H1 (cell line): ENCODE results near the gene TLR10. TPM values are rescaled to one million over a fixed set of nuclear protein-coding genes. Genes with fewer than 3 reads are reported as not detected.
A peak's percentile ranks its signal among the peaks of the same experiment; 100 is the strongest.

Experiments used
- CTCF ChIA-PET: fragments of 300-600 bp; sonication (Branson Sonifier 250); formaldehyde crosslinking; loops from one replicate; lab custom pipeline; 2021; ENCODE audit not compliant: partially characterized antibody; lab: Charles Lee
- POLR2A ChIA-PET: fragments of 300-600 bp; sonication (Branson Sonifier 250); formaldehyde crosslinking; loops from one replicate; lab custom pipeline; 2021; ENCODE audit warnings: inconsistent platforms; ENCODE audit not compliant: partially characterized antibody; lab: Charles Lee
- DNase-seq, 2 experiments: peaks; one replicate each; pipeline versions ENCODE4 v3.0.0 to v3.0.0-alpha.2; 2010 to 2022; ENCODE audit warnings: low spot score in 2 of 2, low read depth in 1 of 2, mixed read lengths in 1 of 2
- FAIRE-seq: peaks from 2 replicates; lab custom pipeline; 2011; peaks lifted over from hg19 to GRCh38; lab: Jason Lieb, UNC
- H2AFZ ChIP-seq: 2 replicates; pipeline ENCODE4 v1.8.1; 2012; ENCODE audit warnings: low read length, inconsistent platforms
- H2AK5ac ChIP-seq: 2 replicates; pipeline ENCODE4 v1.6.1; 2013; ENCODE audit warnings: low read depth, low read length
- H2BK120ac ChIP-seq: replicated peaks from 2 replicates; pipeline ENCODE3; 2013; ENCODE audit warnings: low read depth, low read length, inconsistent platforms
- H2BK12ac ChIP-seq: 2 replicates; pipeline ENCODE4 v1.6.1; 2013; ENCODE audit warnings: low read depth, low read length
- H2BK15ac ChIP-seq: 2 replicates; pipeline ENCODE4 v1.6.1; 2013; ENCODE audit warnings: low read length
- H2BK20ac ChIP-seq: 2 replicates; pipeline ENCODE4 v1.6.1; 2013; ENCODE audit warnings: low read length
- H2BK5ac ChIP-seq: 2 replicates; pipeline ENCODE4 v1.6.1; 2013; ENCODE audit warnings: low read depth, low read length
- H3K14ac ChIP-seq: 2 replicates; pipeline ENCODE4 v1.6.1; 2013; ENCODE audit warnings: inconsistent platforms; ENCODE audit not compliant: insufficient read length
- H3K18ac ChIP-seq: 2 replicates; pipeline ENCODE4 v1.6.1; 2013; ENCODE audit warnings: low read length; ENCODE audit errors: extremely low read depth
- H3K23ac ChIP-seq: 2 replicates; pipeline ENCODE4 v1.6.1; 2013; ENCODE audit warnings: inconsistent platforms; ENCODE audit not compliant: insufficient read length
- H3K23me2 ChIP-seq: 2 replicates; pipeline ENCODE4 v1.6.1; 2013; ENCODE audit warnings: low read depth, low read length
- H3K27ac ChIP-seq: 2 replicates; pipeline ENCODE4 v1.6.1; 2011; ENCODE audit warnings: low read depth, low read length, inconsistent platforms
- H3K27me3 ChIP-seq, 4 experiments: replicated peaks in 1 of 4; 1 replicate in 1 of 4; 2 replicates in 3 of 4; pipeline versions ENCODE4 v1.6.1 to v1.8.1; 2011 to 2013; ENCODE audit warnings: low read length in 3 of 4, mild to moderate bottlenecking in 3 of 4, inconsistent platforms in 2 of 4, mixed read lengths in 2 of 4, moderate library complexity in 1 of 4; ENCODE audit not compliant: control insufficient read depth in 3 of 4, insufficient read depth in 3 of 4; ENCODE audit errors: extremely low read depth in 1 of 4
- H3K36me3 ChIP-seq, 4 experiments: 2 replicates each; pipeline versions ENCODE4 v1.6.1 to v1.8.1; 2011 to 2013; ENCODE audit warnings: mild to moderate bottlenecking in 4 of 4, low read length in 3 of 4, moderate library complexity in 2 of 4, control low read depth in 1 of 4, inconsistent platforms in 1 of 4; ENCODE audit not compliant: insufficient read depth in 4 of 4, control insufficient read depth in 2 of 4
- H3K4ac ChIP-seq: replicated peaks from 2 replicates; pipeline ENCODE3; 2013; ENCODE audit warnings: low read length, low read depth, mixed read lengths, inconsistent platforms; ENCODE audit not compliant: insufficient read length
- H3K4me1 ChIP-seq, 4 experiments: replicated peaks in 1 of 4; 1 replicate in 1 of 4; 2 replicates in 3 of 4; pipeline versions ENCODE4 v1.6.1 to v1.8.1; 2011 to 2013; ENCODE audit warnings: low read length in 3 of 4, inconsistent platforms in 2 of 4, mixed read lengths in 1 of 4; ENCODE audit not compliant: insufficient read depth in 4 of 4, control insufficient read depth in 3 of 4
- H3K4me2 ChIP-seq, 2 experiments: 2 replicates each; pipeline versions ENCODE4 v1.6.1 to v1.8.1; 2011 to 2013; ENCODE audit warnings: low read depth in 2 of 2, low read length in 2 of 2, control low read depth in 1 of 2, inconsistent platforms in 1 of 2, mild to moderate bottlenecking in 1 of 2; ENCODE audit not compliant: insufficient read depth in 1 of 2
- H3K4me3 ChIP-seq, 4 experiments: fragments of 200-600, 300-600 bp in 1 of 4; sonication (generic), shearing (Covaris generic), sonication (Bioruptor Twin) in 1 of 4; 2 replicates each; pipeline versions ENCODE4 v1.5.1 to v1.8.1; 2011 to 2016; ENCODE audit warnings: low read length in 4 of 4, low read depth in 3 of 4, control low read depth in 2 of 4, inconsistent platforms in 2 of 4, mild to moderate bottlenecking in 2 of 4, mixed read lengths in 1 of 4, moderate library complexity in 1 of 4; ENCODE audit not compliant: insufficient read depth in 2 of 4; ENCODE audit errors: extremely low read depth in 1 of 4
- H3K56ac ChIP-seq: replicated peaks from 2 replicates; pipeline ENCODE3; 2013; ENCODE audit warnings: low read depth, mild to moderate bottlenecking, mixed read lengths, low read length, inconsistent platforms; ENCODE audit not compliant: insufficient read length
- H3K79me1 ChIP-seq: 2 replicates; pipeline ENCODE4 v1.6.1; 2013; ENCODE audit warnings: low read depth, low read length, control low read depth
- H3K79me2 ChIP-seq, 2 experiments: 2 replicates each; pipeline versions ENCODE4 v1.6.1 to v1.8.1; 2012 to 2013; ENCODE audit warnings: low read length in 2 of 2, mild to moderate bottlenecking in 2 of 2, inconsistent platforms in 1 of 2; ENCODE audit not compliant: insufficient read depth in 2 of 2, control insufficient read depth in 1 of 2
- H3K9ac ChIP-seq, 4 experiments: replicated peaks in 1 of 4; 1 replicate in 1 of 4; 2 replicates in 3 of 4; pipeline versions ENCODE4 v1.6.1 to v1.8.1; 2011 to 2013; ENCODE audit warnings: low read depth in 3 of 4, low read length in 3 of 4, control low read depth in 2 of 4, mild to moderate bottlenecking in 2 of 4, moderate library complexity in 2 of 4, inconsistent platforms in 1 of 4; ENCODE audit errors: extremely low read depth in 1 of 4
- H3K9me3 ChIP-seq, 2 experiments: 2 replicates each; pipeline versions ENCODE4 v1.6.1 to v1.8.1; 2012 to 2013; ENCODE audit warnings: mild to moderate bottlenecking in 2 of 2, moderate library complexity in 2 of 2, control low read depth in 1 of 2, inconsistent platforms in 1 of 2, low read depth in 1 of 2, low read length in 1 of 2, mixed read lengths in 1 of 2; ENCODE audit not compliant: insufficient read depth in 2 of 2
- H4K20me1 ChIP-seq, 2 experiments: replicated peaks in 1 of 2; 2 replicates each; pipeline versions ENCODE3 to v1.8.1; 2011 to 2013; ENCODE audit warnings: inconsistent platforms in 2 of 2, low read length in 2 of 2, mild to moderate bottlenecking in 1 of 2; ENCODE audit not compliant: insufficient read depth in 2 of 2, control insufficient read depth in 1 of 2
- H4K5ac ChIP-seq: 2 replicates; pipeline ENCODE4 v1.6.1; 2013; ENCODE audit warnings: low read length, low read depth, mixed read lengths, inconsistent platforms; ENCODE audit not compliant: insufficient read length
- H4K8ac ChIP-seq: 2 replicates; pipeline ENCODE4 v1.8.0; 2013; ENCODE audit warnings: mild to moderate bottlenecking, moderate library complexity, low read length, inconsistent platforms; ENCODE audit not compliant: insufficient read depth; ENCODE audit errors: extremely low read depth
- H4K91ac ChIP-seq: replicated peaks from 2 replicates; pipeline ENCODE3; 2013; ENCODE audit warnings: low read length, mixed read lengths, inconsistent platforms; ENCODE audit not compliant: insufficient read length
- CEBPB ChIP-seq: IDR thresholded peaks from 2 replicates; pipeline ENCODE4 v1.6.1; 2012; ENCODE audit warnings: low read depth, low read length
- CREB1 ChIP-seq: IDR thresholded peaks from 2 replicates; pipeline ENCODE4 v1.6.1; 2012; ENCODE audit warnings: inconsistent platforms
- E2F6 ChIP-seq: IDR thresholded peaks from 2 replicates; pipeline ENCODE4 v1.6.1; 2012; ENCODE audit warnings: inconsistent platforms
- EGR1 ChIP-seq: IDR thresholded peaks from 2 replicates; pipeline ENCODE4 v1.6.1; 2011; ENCODE audit warnings: low read depth, low read length, borderline replicate concordance
- HDAC6 ChIP-seq: IDR thresholded peaks from one replicate; pipeline ENCODE4 v1.7.1; 2012; ENCODE audit warnings: low read depth, mild to moderate bottlenecking, inconsistent platforms, low read length, moderate library complexity
- JUN ChIP-seq: IDR thresholded peaks from 2 replicates; pipeline ENCODE4 v1.6.1; 2011; ENCODE audit warnings: low read depth, mild to moderate bottlenecking, improper control_type of control experiment, low read length
- KDM5A ChIP-seq: fragments of 200-600 bp; IDR thresholded peaks from 2 replicates; pipeline ENCODE4 v1.7.1; 2012; ENCODE audit warnings: mild to moderate bottlenecking, low read length, inconsistent platforms, mixed read lengths
- PHF8 ChIP-seq: fragments of 200-600 bp; sonication (generic); conservative IDR thresholded peaks from 2 replicates; pipeline ENCODE4 v1.7.1; 2012; ENCODE audit warnings: low read depth, mild to moderate bottlenecking, inconsistent platforms, low read length, moderate library complexity
- RBBP5 ChIP-seq: IDR thresholded peaks from 2 replicates; pipeline ENCODE4 v1.7.1; 2012; ENCODE audit warnings: low read depth, mild to moderate bottlenecking, inconsistent platforms, low read length, moderate library complexity, borderline replicate concordance
- SIRT6 ChIP-seq: IDR thresholded peaks from one replicate; pipeline ENCODE4 v1.7.1; 2012; ENCODE audit warnings: low read length, inconsistent platforms
- SP4 ChIP-seq: IDR thresholded peaks from 2 replicates; pipeline ENCODE4 v1.6.1; 2012; ENCODE audit warnings: low read length, inconsistent platforms
- TAF7 ChIP-seq: optimal IDR thresholded peaks from 2 replicates; pipeline ENCODE3; 2011; ENCODE audit warnings: low read depth, mild to moderate bottlenecking, inconsistent platforms, low read length, moderate library complexity, borderline replicate concordance
- USF2 ChIP-seq: IDR thresholded peaks from 2 replicates; pipeline ENCODE4 v1.6.1; 2011; ENCODE audit warnings: low read length, improper control_type of control experiment
- WGBS, 2 experiments: shearing (Covaris generic) in 1 of 2; methylation state at CpG; one replicate each; pipeline versions ENCODE4 v1.1.6 to v1.1.7; 2013 to 2015; ENCODE audit warnings: low lambda C conversion rate in 2 of 2, mixed read lengths in 2 of 2, inconsistent platforms in 1 of 2, low coverage in 1 of 2, missing lambda C conversion rate in 1 of 2; ENCODE audit not compliant: insufficient replicate concordance in 2 of 2, insufficient coverage in 1 of 2, insufficient read length in 1 of 2; ENCODE audit errors: extremely low coverage in 1 of 2, missing lambda C conversion rate in 1 of 2; 5-methylcytosine and 5-hydroxymethylcytosine counted together
- polyA plus RNA-seq, 7 experiments: library from polyadenylated mRNA; depleted of rRNA in 3 of 7; stranded (reverse) in 5 of 7; unstranded in 2 of 7; fragments of >200 nt in 5 of 7; fragments of 200-250 nt in 2 of 7; gene quantifications; 1 replicate in 5 of 7; 2 replicates in 1 of 7; 4 replicates in 1 of 7; pipeline versions ENCODE4 v1.2.1 to v1.2.3, GENCODE V29; 2011 to 2013; ENCODE audit warnings: missing spikeins in 2 of 7, mixed read lengths in 2 of 7
- total RNA-seq: library from RNA; stranded (reverse); fragmentation: NEBNext Ultra II Directional; extraction: Animal tissue kit (Norgen Biotek cat#: 25700); gene quantifications from 2 replicates; pipeline ENCODE4 v1.2.1, GENCODE V29; 2021

Gene TLR10
- total and polyA plus RNA-seq, 2 of the 8 experiments (the other 6 are each of a cell fraction or from before 2014, with no cell fraction given): not detected

- Histone ChIP-seq H2BK15ac (no peak overlapping the region), H4K8ac (no peak overlapping the region), H3K27me3 (no peaks in the 10 kb centered on the region), H3K14ac (no peak overlapping the region), H3K56ac (no peak overlapping the region), H3K23me2 (no peaks in the 10 kb centered on the region), H4K5ac (no peak overlapping the region), H4K91ac (no peak overlapping the region), H3K4me3 (no peak overlapping the region), H3K18ac (no peak overlapping the region), H3K4me2 (no peak overlapping the region), H3K4ac (no peak overlapping the region), H3K79me2 (no peaks in the 10 kb centered on the region), H2BK12ac (no peak overlapping the region), H2BK20ac (no peak overlapping the region), H2AFZ (0 out of 2 replicates have a peak overlapping the region, but pooled peaks have one; percentile 82), H3K27ac (no peak overlapping the region), H3K4me1 (no peaks in the 10 kb centered on the region), H2AK5ac (no peak overlapping the region), H3K23ac (no peak overlapping the region), H2BK120ac (no peak overlapping the region), H3K9me3 (no peaks in the 10 kb centered on the region), H3K36me3 (no peaks in the 10 kb centered on the region), H3K79me1 (no peaks in the 10 kb centered on the region), H4K20me1 (no peaks in the 10 kb centered on the region), H2BK5ac (no peak overlapping the region), H3K9ac (no peak overlapping the region)
- ChIA-PET POLR2A (no interaction called here), CTCF (interaction anchor here (0.9 to 8.5 kb wide), 23 partner anchors 8 to 713 kb away, joined by 3 to 136 read pairs (median 6); partner anchors contain the start of gene TLR1)
- FAIRE-seq: no peak
- 92% methylated on average over 4 of the region's 4 CpGs; no CpG with 5 or more reads in 1 of the 2 experiments for WGBS, 2 experiments
- TF ChIP-seq E2F6: no peak
- TF ChIP-seq CREB1: no peak
- TF ChIP-seq PHF8: no peak
- TF ChIP-seq HDAC6: no peak
- TF ChIP-seq CEBPB: no peak
- TF ChIP-seq RBBP5: no peak
- TF ChIP-seq SP4: no peak
- TF ChIP-seq USF2: no peak
- TF ChIP-seq TAF7: no peak
- no peak for TF ChIP-seq KDM5A
- TF ChIP-seq JUN: no peak
- TF ChIP-seq SIRT6: no peak
- no peak for TF ChIP-seq EGR1
- no peak for DNase-seq
Observed at GRCh38 chr4:38781854-38782261, 932 bp downstream of the TLR10 start.
